NCI-H748 (cell line): ENCODE results near the gene BDH1.
A peak's percentile ranks its signal among the peaks of the same experiment; 100 is the strongest.
"Not testable (repeated sequence)": the region's sequence is repeated elsewhere in the genome, so short reads cannot be mapped to it uniquely, and the experiment has no call there.

ENCODE experiments used
- DNase-seq: peaks from one replicate; lab custom pipeline; 2025; ENCODE audit not compliant: unreplicated experiment; lab: John Stamatoyannopoulos, UW

Gene BDH1

GRCh38 chr3:197555281-197556261, at the start of gene BDH1:
Gene BDH1, minus strand, starts transcription at chr3:197555968. Its CDS starts 9,525 bp downstream, at chr3:197546443.
- DNase-seq, result peak; percentile 74

DNA sequence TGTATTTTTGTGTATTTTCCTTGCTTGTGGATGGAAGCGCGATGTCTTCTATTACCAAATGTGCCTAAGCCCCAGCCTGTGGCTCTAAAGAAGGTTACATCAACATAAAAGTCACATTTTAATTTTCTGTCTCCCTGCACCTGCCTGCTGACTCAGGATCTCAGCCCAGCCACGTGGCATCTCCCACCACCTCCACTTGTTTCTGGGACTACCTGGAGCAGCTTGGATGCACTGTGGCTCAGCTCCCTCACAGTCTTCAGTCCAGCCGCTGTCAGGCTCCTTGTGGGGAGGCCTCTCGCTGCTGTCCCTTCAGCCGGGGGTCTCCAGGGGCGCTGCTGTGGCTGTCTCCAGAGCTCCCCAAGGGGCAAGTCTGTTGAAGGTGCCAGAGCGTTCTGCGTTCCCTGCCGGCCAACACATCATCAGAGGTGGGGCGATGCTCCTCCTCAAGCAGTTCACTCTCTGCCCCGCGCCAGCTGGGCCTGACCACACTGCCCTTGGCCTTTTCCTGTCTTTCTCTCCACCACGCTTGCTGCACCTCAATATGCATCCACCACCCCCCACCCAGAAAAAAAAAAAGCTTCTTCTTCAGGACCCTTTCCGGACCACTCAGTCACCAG, 47.7 kb upstream of the BDH1 start:
- DNase-seq, result no peak

DNA sequence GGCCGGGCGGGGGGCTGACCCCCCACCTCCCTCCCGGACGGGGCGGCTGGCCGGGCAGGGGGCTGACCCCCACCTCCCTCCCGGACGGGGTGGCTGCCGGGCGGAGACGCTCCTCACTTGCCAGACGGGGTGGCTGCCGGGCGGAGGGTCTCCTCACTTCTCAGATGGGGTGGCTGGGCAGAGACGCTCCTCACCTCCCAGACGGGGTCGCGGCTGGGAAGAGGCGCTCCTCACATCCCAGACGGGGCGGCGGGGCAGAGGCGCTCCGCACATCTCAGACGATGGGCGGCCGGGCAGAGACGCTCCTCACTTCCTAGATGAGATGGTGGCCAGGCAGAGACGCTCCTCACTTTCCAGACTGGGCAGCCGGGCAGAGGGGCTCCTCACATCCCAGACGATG, 46.6 kb upstream of the BDH1 start:
- DNase-seq, result not testable (repeated sequence)

DNA sequence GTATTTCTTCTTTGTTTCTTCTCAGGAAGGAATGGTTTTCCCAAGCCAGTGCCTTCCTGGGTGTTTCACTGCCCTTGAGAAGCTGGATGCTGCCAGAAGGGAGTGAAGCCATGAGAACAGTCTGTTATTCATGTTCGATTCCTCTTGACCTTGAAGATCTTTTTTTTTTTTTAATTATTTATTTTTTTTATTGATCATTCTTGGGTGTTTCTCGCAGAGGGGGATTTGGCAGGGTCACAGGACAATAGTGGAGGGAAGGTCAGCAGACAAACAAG, 45.7 kb upstream of the BDH1 start:
- DNase-seq, result not testable (repeated sequence)

DNA sequence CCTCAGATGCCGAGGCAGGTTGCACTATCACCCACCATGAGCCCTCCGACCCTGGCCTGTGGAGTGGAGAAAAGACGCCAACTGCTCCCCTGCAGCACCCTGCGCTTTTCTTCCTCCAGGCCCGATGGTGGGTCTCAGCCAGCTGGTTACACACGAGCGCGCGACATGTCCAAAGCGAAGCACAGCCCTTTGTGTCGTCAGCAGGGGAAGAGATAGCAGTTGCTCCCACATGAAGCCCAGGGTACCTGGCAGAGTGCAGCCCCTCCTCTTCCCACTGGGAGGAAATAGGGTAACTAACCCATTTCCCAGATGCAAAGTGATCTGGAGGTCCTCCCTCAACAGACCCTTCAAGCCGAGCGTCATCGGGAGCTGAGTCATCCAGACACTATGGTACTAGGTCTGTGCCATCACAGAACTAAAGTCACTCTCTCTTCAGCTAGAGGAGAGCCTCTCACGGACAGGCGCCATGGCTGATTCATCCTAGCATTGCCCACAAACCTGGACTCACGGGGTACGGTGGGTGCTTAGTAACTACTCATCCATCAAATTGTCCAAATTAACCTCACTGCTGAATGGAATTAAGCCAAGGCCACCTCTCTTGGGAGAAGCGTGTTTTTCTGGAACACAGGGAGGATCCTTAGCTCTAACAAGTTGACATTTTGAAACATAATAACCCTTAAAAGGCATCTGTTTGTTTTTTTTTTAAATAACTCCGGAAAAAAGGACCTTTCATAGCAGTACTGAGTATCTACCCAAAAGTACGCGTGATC, 45.2 kb upstream of the BDH1 start:
- DNase-seq, result no peak

DNA sequence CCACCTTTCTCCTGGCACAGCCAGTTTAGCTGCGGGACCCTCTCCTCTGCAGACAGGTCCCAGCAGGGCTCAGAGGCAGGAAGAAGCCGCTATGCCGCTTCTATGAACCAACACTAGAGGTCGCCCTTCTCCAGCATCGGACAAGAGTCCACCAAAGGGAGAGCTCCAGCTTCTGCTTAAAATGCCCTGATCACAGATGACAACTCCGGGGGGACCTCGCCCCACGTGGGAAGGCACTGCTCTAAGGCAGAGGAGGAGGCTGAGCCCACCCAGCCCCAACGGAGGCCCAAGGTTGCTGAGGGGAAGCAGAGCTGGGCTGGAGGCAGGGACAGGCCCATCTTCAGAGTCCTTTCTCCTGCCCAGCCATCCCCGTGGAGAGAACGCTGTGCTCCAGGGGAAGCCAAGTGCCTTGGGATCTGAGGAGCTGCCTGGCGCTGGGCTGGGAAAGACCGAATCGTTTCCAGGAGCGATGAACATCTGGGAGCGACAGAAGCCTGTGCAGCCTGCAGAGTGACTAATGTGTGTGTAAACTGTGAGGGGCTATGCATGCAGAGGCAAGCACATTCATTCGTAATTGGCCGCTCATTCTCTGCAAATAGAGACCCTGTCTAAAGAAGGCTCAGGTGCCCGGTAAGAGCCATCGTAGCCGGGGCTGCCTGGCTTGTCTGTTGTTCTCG, 43.5 kb upstream of the BDH1 start:
- DNase-seq, result no peak

GRCh38 chr3:197598404-197598980, 42.7 kb upstream of the BDH1 start:
- DNase-seq, result no peak

DNA sequence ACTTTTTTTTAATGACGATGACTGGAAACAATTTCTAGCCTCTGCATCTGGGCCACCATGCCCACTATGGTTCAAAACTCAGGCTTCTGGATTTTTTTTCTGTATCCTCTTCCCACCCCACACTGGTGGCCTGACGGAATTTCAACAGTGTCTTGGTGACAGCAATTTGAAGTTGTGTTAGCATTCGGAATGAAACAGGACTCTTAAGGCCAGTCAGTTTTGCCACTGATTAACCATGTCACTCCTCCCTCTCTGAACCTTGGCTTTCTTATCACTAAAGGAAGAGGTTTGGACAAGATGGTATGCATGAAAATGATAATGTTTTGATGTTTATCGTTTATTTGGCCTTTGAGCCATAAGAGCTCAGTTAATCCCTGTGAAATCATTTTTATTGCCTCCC, 41.6 kb upstream of the BDH1 start:
- DNase-seq, result no peak

GRCh38 chr3:197595470-197596185, 39.9 kb upstream of the BDH1 start:
- no peak for DNase-seq

DNA sequence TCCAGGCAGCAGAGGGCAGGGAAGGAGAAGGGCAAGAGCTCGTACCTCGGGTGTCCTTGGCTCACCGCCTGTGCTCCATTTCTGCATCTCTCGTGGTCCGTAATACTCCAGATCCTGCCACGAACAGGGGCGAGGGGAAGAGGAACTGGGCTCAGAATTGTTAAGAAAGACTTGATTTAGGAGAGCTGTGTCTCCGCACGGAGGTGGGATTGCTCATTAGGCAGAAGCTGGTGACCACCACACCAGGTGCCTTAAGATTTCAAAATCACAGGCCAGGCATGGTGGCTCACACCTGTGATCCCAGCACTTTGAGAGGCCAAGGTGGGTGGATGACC, 37.2 kb upstream of the BDH1 start:
- no peak for DNase-seq

GRCh38 chr3:197592361-197593045, 36.7 kb upstream of the BDH1 start:
- DNase-seq, result no peak

GRCh38 chr3:197591816-197592215, 36.0 kb upstream of the BDH1 start:
- DNase-seq, result no peak

DNA sequence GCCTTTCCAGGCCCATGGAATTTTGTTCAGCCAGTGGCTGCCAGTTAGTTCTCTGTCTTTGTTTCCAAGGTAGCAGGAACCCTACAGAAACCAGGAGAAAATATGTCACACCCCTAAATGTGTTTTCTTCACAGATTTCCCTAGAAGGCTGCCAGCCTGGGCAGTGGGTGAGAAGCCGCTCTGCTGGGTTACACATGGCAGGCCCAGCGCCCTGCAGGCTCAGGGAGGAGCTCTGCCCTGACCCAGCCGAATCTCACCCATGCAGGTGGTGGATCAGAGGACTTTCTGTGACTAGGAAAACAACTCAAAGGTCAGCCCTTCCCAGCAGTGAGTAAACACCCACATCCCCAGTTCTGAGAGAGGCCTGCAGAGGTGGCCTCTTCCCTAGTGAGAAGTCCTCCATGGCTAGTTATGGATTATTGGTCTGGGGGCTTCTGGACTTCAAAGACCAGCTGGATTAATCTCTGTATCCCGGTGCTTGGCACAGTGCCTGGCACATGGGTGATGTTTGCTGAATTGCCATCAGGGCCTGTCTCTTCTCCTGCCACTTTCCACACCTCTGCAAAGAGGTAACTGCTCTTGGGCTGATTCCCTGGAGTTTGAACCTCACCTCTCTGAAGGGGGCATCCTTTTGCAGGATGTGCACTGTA, 34.7 kb upstream of the BDH1 start:
- no peak for DNase-seq

DNA sequence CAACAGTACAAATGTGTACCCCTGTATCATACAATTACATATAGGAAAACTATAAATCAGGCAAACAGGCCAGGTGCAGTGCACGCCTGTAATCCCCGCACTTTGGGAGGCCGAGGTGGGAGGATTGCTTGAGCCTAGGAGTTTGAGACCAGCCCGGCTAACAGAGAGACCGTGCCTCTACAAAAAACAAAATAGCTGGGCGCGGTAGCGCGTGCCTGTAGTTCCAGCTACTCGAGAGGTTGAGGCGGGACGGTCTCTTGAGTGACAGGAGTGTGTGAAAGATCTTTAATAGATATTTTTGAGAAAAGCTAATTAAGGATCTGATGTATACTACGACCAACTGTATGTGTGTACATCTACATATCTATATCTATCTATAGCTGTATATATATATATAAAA, 33.8 kb upstream of the BDH1 start:
- no peak for DNase-seq

DNA sequence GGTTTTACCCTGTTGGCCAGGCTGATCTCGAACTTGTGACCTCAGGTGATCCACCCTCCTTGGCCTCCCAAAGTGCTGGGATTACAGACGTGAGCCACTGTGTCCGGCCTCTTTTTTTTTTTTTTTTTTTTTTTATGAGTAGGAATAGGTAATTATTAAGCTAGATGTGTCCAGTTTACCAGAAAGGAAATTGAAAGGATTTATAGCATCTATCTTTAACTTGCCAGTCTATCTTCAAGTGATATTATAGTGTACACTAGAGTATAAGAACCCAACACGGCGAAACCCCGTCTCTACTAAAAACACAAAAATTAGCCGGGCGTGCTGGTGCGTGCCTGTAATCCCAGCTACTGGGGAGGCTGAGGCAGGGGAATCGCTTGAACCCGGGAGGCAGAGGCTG, 31.0 kb upstream of the BDH1 start:
- not testable (repeated sequence) for DNase-seq

DNA sequence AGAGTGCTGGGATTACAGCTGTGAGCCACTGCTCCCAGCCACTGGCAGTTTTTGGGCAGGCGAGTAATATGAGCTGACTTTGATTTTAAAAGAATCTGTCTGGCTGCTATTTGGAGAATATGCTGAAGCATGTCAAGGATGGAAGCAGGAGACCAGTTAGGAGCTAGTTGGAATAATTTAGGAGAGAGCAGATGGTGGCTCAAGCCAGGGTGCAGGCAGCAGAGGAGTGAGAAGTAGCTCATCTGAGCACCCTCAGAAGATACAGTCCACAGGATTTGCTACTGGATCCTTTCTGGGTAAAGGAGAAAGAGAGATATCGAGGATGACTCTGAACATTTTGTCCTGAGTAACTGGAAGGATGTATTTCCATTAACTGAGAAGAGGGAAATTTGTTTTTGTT, 30.4 kb upstream of the BDH1 start:
- no peak for DNase-seq

- no peak for DNase-seq
Observed at GRCh38 chr3:197584733-197585132, 29.0 kb upstream of the BDH1 start.

- no peak for DNase-seq
Observed at GRCh38 chr3:197583371-197583770, 27.6 kb upstream of the BDH1 start.

DNA sequence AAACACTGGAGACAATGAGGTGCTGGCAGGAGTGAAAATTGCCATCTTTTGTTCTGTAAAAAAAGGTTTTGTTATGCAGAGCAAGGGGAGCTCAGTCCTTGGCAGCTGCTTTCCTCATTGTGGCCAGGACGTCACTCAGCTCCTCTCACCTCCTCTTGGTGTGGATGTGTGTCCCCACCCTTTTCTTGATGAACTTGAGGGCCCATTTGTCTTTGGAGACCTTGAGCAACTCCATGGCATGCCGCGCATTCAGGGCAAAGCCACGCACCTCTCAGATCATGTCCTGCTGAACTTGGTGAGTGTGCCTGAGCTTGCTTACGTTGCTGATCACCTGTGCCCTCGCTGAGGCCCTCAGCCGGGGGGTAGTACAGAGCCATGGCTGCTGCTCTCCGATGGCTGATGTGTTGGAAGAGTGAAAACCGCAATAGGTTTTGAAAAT, 24.5 kb upstream of the BDH1 start:
- no peak for DNase-seq
